Activated CD8-positive, alpha-beta memory T cell treated with anti-CD3 and anti-CD28 coated beads, Interleukin-2, amount 50 U/mL, for 48 hours (primary cell): ENCODE measurements around the gene SLC26A6.

Experiments used
- DNase-seq: peaks from one replicate; pipeline ENCODE4 v3.0.0-alpha.2; 2020

The SLC26A6 gene

DNA sequence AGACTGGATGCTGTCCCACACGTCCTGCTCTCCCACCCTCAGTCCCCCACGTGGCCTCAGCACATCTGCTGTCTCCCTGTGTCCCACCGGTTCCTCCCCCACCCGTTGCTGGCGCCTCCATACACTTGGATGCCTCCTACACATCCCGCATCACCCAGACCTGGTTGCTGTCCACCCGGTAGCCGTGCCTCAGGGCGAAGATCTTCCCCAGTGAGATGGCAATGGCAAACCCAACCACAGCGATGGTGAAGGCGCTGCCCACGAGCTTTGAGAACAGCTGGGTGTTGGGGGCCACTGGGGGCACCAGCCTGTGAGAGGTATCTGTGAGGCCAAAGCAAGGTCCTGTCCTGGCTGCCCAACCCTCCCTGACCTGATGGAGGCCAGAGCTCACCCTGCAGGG, 4.4 kb downstream of the SLC26A6 start:
- no peak for DNase-seq

DNA sequence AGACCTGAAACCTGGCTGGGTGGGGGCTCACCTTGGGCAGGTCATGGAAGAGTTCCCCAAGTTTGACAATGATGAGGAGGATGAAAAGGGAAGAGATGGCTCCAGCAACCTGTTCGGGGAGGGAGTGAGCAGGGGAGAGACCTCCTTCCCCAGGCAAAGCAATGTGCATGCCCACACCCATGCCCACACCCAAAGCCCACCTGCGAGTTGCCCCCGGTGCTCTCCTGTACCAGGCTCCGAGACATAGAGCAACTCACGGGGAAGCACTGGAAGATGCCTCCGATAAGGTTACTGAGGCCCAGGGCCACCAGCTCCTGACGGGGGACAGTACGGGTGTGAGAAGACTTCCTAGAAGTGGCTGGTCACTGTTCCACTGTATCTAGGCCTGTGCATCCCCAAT, 4.9 kb downstream of the SLC26A6 start:
- DNase-seq = no peak

DNA sequence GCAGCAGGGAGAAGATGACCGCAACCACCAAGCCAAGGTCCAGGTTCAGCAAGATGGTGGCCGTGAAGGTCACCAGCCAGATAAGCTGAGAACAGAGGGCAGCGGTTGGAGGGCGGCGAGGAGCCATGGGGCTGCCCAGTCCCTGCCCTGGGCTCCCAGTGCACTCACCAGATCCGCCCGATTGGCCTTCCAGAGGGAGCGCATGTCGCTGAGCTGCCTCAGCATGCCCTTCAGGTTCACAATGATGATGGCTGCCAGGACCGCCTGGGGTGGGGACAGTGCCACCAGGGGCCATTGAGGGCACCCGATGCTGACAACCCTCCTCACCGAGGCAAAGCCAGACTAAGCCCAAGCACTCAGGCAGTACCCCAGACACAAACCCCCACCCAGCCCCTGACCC, 5.4 kb downstream of the SLC26A6 start:
- no peak for DNase-seq

DNA sequence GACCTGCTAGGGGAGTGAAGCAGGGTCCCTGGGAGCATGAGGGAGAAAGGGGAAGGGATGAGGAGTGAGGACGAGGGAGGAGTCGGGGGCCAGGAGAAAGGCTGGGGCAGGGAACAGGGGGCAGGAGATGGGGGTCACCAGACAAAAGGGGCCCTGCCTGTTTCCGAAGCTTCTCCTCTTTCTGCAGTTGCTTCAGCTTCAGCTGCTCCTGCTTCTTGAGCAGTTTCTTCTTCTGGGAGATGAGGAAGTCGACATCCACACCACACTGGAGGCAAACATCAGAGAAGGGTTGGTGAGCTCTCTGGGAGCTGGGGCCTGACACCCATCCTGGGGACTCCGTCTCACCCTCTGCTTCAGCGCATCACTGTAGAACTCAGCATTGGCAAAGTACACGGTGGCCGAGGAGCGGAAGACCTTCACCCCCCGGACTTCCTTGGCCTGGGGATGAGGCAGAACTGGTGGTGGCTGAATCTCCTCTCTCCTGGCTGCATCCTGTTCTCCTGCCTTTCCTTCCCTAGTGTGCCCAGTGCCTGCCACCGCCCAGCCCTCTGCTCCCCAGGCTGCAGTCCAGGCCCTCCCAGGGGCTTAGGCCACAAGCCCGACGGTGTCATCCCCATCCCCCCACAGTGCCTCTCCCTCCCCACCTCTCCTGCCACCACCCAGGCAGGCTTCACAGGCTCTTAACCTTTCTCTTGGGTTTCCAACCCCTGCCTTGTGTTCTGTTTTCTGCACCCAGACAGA, 6.8 kb downstream of the SLC26A6 start:
- no peak for DNase-seq

DNA sequence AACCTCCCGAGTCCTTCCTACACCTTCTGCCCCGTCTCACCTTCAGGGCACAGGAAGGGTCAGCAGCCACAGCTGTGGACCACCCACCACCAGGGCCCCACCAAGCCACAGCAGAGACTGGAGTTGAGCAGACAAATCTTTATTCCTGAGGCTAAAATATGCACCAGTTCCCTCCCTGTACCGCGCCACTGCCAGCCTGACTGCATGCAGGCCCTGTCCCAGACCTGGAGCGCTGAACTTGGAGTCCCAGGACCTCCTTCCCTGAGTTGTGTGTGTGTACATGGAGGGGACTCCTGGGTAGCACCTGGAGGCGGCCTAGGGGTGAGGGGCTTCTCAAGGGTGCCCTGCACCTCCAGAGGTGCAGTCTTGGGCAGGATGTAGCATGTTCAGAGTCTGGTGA, 9.7 kb downstream of the SLC26A6 start:
- no peak for DNase-seq

DNA sequence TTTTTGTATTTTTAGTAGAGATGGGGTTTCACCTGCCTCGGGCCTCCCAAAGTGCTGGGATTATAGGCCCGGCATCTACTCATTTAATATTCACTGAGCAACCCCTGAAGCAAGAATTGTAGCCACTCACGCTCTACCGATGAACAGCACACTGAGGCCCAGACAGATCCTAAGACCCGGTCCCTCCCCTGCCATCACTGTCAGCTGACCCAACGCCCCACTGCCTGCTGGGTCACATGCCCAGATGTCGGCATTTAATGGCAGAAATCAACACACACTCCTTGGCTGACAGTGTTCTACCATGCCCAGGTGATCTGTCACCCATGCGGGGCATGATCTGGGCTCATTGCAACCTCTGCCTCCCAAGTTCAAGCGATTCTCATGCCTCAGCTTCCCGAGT, 10.5 kb downstream of the SLC26A6 start:
- no peak for DNase-seq

DNA sequence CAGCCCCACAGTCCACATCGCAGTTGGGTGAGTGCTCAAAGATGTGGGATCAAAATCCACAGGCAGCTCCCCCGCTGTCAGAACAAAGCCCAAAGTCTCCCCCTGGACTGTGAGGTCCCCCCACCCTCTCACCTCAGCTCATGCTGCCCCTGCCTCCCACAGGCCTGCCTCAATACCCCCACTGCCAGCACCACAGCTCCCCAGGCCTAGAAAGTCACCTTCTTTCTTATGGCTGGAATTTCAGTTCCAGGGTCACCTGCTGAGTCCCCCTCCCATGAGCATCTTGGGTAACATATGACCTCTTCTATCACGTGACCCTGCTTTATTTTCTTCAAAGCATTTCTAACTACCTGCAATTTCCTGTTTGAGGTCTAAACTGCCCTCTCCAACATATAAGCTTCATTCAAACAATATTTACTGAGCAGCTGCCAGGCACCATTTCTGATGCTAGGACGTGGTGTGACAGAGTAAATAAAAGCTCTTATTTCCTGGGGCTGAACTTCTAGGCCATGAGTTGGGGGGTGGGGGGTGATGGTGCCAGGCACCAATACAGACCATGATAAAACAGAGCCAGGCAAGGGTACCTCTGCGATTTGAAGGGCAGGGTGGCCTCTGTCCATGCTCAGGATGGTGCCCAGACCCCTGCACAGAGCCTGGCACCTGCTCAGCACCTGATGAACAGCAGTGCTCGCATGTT, 11.3 kb downstream of the SLC26A6 start:
- DNase-seq = no peak

DNA sequence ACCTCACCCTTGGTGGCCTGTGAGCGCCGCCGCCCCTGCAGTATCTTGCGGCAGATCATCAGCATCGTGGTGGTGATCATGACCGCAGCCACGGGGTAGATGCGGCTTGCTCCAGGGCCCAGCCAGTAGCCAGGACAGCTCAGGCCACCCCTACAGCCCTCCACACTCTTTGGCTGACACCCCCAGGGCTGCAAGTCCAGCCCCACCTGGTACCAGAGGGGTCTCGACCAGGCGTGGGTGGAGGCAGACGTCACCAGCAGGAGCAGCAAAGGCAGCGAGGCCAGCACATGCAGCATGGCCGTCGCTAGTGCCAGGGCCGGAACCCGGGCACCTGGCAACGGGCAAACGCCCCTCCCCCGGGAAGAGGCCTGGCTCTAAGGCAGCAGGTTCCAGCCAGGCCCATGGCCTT, 13.8 kb downstream of the SLC26A6 start, which contains the start of gene TMEM89:
TSS of gene TMEM89 (minus strand) at position 309 of the 409 bp plus-strand sequence. CDS start at position 296, 13 bp downstream.
- DNase-seq = no peak

DNA sequence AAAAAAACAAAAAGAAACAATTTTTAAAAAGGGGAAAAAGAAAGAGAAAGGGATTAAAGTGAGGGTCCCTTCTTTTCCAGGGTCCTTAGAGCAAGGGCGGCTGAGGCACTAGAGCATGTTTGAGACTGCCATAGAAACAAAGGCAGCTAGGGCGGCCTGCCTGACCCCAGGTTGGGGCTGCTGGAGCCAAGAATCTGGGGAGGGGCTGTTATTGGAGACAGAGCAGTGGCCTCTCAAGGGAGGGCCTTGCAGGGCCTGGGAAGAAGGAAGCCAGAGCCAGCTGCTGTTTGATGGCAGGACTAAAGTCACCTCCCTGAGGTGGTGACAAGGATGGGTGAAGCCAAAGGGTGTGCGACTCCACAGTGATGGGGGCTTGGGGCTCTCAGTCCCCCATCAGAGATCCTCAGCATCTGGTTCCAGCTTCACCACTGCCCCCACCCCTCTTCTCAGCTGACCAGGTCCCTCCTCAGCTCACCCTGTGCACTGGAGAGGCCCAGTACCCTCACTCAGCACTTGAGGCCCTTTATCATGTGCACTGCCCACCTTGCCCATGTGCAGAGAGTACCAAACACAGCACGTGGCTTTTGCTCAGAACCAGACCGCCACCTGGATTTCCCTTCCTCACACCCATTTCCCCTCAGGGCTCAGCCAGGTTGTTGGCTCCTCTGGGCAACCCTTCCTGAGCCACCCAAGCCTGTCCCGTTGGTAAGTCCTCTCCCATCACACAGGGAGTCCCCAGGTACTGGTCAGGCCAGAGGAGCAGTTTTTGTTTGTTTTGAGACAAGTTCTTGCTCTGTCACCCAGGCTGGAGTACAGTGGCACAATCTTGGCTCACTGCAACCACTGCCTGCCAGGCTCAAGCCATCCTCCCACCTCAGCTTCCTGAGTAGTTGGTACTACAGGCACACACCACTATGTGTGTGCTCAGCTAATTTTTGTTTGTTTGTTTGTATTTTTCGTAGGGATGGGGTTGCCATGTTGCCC, 15.4 kb downstream of the SLC26A6 start:
- no peak for DNase-seq

DNA sequence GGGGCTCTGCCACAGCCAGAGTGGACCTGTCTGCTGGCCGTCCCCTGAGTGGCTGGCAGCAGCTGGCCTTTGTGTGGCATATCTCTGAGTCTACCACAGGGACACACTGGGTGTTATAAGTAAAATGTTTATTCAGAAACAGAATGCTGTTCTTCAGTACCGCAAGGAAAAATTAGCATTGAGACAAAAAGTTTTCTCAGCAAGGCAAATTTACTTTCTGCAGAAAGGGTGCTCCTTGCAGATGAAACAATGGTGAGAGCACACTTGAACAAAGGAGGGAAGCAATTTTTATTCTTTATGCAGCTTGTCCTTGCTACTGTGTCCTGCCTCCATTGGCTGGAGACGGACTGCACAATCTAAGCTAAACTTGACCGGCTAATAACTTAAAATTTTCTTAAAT, 17.7 kb downstream of the SLC26A6 start:
- no peak for DNase-seq

DNA sequence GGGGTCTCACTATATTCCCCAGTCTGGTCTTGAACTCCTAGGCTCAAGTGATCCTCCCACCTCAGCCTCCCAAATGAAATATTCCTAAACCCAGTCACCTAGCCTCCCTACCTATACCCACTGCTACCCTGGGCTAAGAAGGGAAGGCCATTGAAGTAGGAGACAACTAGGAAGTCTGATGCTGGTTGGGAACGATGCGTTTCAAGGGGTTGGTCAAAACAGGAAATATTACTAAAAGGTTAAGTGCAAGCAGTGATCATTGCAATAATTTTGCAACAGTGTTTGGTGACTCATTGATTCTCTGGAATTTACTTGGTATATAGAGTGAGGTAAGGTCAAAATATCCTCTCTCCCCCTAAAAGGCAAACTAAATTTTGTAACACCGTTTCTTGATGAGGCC, 21.2 kb downstream of the SLC26A6 start:
- no peak for DNase-seq

DNA sequence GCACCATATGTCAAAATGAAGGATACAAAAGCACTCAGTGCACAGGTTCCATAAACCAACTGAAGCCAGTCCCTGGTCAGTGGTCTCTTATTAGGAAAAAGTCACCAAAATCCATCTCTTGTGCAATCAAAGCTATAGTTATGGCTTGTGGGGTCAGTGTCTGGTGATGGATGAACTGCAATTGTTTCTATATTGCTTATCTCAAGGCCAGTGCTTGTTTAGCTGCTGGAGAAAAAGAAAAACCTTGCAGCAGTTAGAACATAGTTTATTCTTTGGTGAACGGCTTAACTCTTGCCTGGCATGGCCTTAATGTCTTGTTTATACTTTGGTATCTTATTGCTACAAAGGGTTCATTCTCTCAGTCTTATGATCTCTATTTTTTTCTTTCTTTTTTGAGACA, 23.0 kb downstream of the SLC26A6 start:
- no peak for DNase-seq

DNA sequence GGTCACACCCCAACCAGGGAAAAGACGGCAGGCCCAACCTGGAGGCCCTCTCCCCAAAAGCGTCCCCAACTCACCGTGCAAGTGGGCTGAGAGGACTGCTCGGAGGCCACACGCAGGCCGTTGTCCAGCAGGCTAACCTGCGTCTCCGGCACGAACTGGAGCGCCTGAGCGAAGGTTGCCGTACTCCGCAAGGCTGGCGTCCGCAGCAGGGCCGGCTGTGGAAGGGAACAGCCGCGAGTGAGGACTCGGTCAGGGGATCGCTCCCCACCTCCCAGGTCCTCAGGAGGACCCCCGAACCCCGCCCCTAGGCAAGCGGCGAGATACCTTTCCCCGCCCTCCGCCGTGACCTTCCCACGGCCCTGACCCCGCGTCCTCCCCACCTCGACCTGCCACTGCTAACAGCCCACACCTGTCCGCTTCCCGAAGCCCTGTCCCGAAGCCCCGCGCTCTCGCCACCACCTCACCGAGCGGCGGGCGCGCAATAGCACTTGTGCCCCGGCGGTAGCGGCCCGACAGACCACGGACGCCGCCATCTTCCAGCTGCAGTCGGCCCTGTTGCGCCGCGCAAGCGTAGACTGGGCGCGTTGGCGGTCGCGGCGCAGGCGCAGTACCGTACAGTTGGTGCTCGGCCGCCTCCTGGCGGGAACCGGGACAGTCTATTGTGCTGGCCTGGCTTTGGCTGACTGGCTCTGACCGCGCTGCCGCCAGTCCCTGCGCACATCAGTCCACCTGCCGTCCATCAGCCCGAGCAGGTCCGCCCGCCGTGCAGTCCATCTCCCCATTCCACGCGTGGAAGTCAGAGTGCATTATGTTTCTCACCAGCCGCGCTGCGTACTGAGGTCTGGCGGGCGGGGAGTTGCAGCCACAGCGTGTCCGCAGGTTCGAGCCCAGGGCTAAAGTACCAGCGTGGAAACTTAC, 25.9 kb downstream of the SLC26A6 start, which contains the start of gene UQCRC1:
TSS of gene UQCRC1 (minus strand) at position 559 of the 918 bp plus-strand sequence. CDS start at position 533, 26 bp downstream.
- DNase-seq = peak; percentile 95

DNA sequence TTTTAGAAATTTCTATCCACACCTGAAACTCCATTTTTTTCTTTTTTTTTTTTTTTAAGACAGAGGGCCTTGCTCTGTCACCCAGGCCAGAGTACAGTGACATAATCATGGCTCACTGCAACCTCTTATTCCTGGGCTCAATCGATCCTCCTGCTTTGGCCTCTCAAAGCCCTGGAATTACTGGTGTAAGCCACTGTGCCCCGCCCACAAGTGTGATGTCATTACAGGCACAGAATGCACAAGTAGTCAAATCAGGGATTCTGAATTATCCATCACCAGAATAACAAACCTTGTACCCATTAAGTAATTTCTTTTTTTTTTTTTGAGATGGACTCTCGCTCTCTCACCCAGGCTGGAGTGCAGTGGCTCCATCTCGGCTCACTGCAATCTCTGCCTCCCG, 27.7 kb downstream of the SLC26A6 start:
- DNase-seq = no peak

DNA sequence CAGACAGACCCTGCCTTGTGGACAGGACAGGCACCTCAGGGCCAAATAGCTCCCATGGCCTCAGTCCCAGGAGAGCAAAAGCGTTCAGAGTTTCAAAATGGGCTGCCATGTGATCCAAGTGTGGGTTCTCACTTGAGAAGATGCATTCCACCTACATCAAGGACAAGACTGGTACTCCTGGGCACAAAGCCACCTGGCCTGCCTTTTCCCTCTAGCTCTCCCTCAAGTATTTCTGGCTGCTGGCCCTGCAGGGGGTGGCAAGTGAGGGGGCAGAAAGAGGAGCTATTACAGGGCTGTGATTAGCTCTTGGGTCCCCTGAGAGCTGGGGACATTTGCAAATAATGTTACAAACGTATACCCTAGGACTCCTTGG, 33.7 kb downstream of the SLC26A6 start:
- DNase-seq = no peak

DNA sequence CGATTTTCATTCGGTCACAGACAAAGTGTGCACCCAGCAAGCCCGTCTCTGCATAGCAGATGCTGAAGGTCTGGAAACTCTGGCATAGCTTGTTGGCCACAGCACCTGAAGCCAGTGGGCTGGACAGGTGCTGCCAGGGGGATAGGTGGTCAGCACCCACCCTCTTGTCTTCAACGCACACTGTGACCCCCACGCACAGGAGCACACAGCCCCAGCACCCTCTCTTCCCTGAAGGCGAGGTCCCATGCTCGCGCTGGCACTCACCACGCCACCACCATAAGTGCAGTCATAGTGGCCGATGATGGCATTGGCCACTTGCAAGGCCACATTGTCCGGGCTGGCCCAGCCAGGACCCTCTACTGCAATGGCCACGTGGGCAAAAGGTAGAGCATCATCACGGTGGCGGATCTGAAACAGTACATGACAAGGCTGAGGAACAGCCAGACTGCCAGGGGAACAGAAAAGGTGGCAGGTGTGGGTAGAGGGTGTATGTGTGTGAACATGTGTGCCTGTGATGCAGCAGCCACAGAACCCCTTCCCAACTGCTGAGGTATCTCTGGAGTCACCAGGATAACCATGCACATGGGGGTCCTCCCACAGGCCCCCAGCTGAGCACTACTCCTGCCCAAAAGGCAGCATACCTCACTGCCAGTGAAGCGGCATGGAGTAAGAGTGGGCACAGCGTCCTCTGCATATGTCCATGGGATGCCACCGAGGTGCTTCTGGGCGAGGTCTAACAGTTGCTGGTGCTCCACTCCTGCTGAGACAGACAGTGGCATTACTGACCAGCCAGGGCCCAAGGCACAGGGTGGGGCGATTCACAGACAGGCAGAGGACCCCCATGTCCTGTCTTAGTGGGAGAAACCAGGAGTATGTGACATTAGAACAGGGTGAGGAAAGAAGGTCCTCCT, 34.3 kb downstream of the SLC26A6 start:
- no peak for DNase-seq

DNA sequence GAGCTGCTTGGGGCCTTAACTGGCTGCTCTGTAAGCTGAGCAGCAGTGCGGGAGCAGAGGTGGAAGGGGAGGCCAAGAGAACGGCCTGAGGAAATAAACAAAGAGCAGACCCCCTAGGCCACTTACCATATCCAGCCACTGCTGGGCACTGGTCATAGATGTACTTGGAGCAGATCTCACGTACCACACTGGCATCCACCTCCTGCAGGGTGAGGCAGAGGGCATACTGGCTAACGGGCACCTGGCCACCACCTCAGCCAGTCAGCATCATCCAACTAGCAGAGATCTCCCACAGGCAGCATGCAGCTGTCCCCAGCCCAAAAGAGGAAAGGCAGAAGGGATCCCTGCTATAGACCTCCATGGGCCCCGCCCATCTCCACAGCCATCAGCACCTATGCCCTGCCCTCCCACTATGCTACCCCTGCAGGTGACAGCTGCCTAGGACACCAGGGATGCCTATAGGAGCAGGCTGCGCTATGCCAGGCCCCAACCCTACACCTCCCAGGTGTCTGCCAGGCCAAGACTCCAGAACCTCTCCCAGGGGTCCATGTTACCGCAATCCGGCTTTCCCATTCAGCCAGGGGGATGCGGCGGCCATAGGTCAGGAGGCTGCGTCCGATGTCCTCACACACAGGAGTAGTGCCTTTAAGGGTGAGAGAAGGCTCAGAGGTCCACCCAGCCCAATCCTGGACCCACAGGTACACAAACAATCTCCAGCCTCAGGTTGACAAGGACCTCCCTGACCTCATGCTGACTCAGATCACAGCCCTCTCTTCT, 35.6 kb downstream of the SLC26A6 start:
- DNase-seq = no peak

DNA sequence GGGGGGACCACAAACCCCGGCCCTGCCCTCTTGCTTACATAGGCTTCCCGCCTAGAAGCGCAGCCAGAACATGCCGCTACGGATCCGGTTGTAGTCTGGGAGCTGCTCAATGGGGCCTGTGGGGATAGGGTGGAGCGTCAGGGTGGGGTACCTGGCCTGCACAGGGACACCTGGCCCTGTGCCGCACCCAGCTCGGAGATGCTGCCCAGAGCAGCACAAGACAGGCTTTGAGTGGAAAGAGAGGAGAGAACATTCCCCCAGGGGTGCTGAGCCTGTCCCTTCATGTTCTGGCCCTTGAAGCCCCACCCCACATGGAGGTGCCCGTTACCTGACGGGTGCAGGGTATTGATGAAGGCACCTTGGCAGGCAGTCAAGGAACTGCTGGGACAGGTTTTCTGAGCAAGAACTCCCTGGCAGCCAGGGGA, 36.2 kb downstream of the SLC26A6 start:
- no peak for DNase-seq

DNA sequence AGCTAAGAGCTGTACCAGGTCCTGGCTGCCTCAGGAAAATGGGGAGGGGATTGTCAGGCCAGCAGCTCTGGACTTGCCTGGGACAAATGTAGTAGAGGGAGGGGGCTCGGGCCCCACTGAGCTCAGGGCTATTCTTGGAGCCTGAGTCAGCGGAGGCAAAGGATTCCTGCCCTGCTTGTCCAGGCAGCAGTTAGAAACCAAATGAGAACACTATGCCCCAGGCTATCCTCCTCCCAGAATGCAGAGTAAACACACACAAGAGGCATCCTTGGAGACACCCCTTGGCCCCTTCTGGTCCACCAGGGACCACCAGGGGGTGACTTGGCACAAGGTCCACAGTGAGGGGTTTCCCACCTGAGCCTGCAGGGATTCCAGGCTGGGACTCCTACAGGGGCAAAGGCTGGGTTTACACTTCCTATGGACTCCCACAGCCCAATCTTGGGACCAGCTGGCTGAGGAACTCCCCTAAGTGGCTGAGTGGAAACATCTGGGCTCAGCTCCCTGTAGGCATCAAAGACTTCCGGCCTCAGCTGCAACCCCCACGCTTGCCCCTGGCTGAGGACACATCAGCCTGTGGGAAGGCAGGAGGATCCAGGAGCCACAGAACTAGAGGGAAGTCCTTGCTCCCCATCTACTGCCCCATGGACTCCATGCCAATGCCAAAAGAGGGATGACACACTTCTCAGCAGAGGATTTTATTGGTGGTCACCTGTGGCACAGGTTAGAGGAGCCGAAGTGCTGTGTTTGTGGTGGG, 36.8 kb downstream of the SLC26A6 start:
- DNase-seq = no peak
